DOHH2 (cell line): Measurements from ENCODE around the gene MLIP.

Experiments used
- CTCF ChIP-seq: fragments of 200-600 bp; sonication (generic); IDR thresholded peaks from one replicate; pipeline ENCODE4 v1.5.1; 2014; ENCODE audit warnings: antibody characterized with exemption, mild to moderate bottlenecking, low read depth, low read length; ENCODE audit not compliant: poor library complexity, severe bottlenecking
- EZH2phosphoT487 ChIP-seq: fragments of 200-600 bp; sonication (generic); IDR thresholded peaks from 2 replicates; pipeline ENCODE4 v1.6.1; 2017; ENCODE audit warnings: borderline replicate concordance, mild to moderate bottlenecking, antibody characterized with exemption, low read length, moderate library complexity, mixed read lengths

- no peak for TF ChIP-seq CTCF
- TF ChIP-seq EZH2phosphoT487: no peak
These were observed 127.2 kb downstream of the MLIP start for GRCh38 chr6:54238396-54238795.
